ENCODE measurements around the gene TMEM107. TPM values are rescaled to one million over a fixed set of nuclear protein-coding genes. Genes with fewer than 3 reads are reported as not detected.

The TMEM107 gene
- total RNA-seq, 4 donors from 2014 or later: 12.7 to 21.7 (median 15.5) TPM

DNA sequence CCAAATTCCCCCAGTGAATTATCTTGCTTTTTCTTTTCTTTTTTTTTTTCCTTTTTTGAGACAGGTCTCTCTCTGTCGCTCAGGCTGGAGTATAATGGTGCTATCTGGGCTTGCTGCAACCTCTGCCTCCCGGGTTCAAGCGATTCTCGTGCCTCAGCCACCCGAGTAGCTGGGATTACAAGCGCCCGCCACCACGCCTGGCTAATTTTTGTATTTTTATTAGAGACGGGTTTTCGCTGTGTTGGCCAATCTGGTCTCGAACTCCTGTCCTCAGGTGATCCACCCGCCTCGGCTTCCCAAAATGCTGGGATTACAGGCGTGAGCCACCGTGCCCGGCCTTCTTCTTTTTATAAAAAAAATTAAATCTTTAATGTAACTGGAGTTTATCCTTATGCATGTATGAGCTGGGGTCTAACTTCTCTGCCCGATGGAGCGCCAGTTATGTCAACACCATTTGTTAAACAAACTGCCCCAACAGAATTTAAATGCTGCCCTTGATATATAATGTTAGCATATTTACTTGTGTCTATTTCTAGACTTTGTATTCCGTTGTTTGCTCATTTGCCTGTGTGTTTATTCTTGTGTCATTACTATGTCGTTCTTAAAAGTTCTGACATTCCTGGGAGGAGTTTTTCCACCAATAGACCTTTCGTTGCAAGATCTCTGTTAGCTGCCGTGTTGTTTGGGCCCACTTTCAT, 34.7 kb upstream of the TMEM107 start:
- intact Hi-C loops (cut with DNase I): no loop called here
- no peaks in the 10 kb centered on the region for H3K36me3 ChIP-seq
- H3K4me3 ChIP-seq: peak overlapping the region; percentile 46 to 67 (median 58)
- H3K27ac ChIP-seq: peak overlapping the region; percentile 72 to 94 (median 84)
- no peaks in the 10 kb centered on the region for H3K27me3 ChIP-seq
- no peak for TF ChIP-seq POLR2A (IDR thresholded peaks at IDR 0.05)
- TF ChIP-seq, protein P1, sequence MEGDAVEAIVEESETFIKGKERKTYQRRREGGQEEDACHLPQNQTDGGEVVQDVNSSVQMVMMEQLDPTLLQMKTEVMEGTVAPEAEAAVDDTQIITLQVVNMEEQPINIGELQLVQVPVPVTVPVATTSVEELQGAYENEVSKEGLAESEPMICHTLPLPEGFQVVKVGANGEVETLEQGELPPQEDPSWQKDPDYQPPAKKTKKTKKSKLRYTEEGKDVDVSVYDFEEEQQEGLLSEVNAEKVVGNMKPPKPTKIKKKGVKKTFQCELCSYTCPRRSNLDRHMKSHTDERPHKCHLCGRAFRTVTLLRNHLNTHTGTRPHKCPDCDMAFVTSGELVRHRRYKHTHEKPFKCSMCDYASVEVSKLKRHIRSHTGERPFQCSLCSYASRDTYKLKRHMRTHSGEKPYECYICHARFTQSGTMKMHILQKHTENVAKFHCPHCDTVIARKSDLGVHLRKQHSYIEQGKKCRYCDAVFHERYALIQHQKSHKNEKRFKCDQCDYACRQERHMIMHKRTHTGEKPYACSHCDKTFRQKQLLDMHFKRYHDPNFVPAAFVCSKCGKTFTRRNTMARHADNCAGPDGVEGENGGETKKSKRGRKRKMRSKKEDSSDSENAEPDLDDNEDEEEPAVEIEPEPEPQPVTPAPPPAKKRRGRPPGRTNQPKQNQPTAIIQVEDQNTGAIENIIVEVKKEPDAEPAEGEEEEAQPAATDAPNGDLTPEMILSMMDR (IDR thresholded peaks at IDR 0.05): no peak
- no peaks in the 10 kb centered on the region for H3K9me3 ChIP-seq
- H3K4me1 ChIP-seq: peaks cover 6 to 62% (median 7%) of the 10 kb centered on the region in 3 donors
- WGBS, 2 donors: 15 to 20% methylated on average over 16 to 22 of the region's 22 CpGs
- no peak for DNase-seq

DNA sequence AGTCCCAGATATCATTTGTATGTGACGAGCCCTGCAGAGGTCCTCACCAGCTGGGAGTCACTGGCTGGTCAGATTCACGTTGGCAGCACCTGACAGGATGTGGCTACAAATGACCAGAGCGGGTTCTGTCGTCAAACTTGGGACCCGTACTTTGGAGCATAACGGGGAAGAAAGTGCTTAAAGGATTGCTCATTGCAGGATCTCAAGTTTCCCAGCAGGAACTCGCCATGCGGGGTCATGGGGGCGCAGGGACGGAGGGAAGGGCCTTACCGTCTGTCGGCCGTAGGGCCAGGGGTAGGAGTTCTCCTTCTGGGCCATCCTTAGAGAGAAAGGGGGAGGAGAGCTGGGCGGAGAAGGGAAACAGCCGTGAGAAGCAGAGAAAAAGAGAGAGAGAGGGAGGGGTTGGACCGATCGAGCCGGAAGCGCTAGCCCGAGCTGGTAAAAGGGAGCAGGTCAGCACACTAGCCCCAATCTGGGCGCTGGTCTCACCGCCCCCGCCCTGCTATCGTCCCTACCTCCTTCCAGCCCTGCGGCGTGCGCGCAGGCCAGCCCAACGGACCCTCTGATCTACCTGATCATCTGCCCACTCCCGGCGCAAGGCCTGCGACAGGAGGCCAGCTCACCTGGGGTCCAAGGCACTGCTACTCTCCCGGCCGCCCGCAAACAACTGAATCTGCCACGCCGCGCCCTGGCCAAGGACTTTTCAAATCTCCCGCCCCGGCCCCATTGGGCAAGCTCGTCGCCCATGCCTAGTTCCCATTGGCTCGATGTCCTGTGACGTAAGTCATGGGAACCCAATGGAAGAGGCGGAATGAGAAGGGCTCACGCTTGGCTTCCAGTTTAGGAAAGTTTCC, 34.0 kb upstream of the TMEM107 start, which contains the start of gene AURKB:
Gene AURKB (minus strand): TSS at position 669 of the 854 bp plus-strand sequence. CDS start 351 bp downstream, at position 318.
- no peaks in the 10 kb centered on the region for H3K27me3 ChIP-seq
- H3K36me3 ChIP-seq: no peaks in the 10 kb centered on the region
- H3K4me3 ChIP-seq: peak within 1 kb of the TSS; percentile 46 to 67 (median 58)
- no peaks in the 10 kb centered on the region for H3K9me3 ChIP-seq
- intact Hi-C loops (cut with DNase I): no loop called here
- peaks cover 6 to 62% (median 7%) of the 10 kb centered on the region in 3 donors for H3K4me1 ChIP-seq
- DNase-seq: peak; percentile 70
- H3K27ac ChIP-seq: peak within 1 kb of the TSS; percentile 72 to 94 (median 84)
- 1% methylated on average over 37 to 40 of the region's 46 CpGs for WGBS, 2 donors
- peak in 2 of 4 donors; percentile 15 to 56 for TF ChIP-seq POLR2A (IDR thresholded peaks at IDR 0.05)
- TF ChIP-seq, protein P1 (IDR thresholded peaks at IDR 0.05): peak in 1 of 6 experiments; percentile 3

DNA sequence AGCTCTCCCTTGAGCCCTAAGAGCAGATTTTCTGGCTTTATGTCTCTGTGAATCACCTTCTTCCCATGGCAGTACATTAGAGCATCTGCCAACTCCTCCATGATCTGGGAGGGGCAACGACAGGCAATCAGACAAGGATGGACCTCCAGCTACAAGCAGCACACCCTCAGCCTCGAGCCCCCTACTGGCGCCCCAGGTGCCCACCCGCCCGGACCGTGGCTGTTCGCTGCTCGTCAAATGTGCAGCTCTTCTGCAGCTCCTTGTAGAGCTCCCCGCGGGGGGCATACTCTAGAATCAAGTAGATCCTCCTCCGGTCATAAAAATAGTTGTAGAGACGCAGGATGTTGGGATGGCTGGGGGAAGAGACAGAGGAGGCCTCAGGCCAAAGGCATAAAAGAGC, 30.4 kb upstream of the TMEM107 start:
- intact Hi-C loops (cut with DNase I): no loop called here
- Histone ChIP-seq H3K27ac (peak overlapping the region in 1 of 4 donors; percentile 10), H3K27me3 (no peaks in the 10 kb centered on the region), H3K4me3 (no peak overlapping the region), H3K9me3 (no peaks in the 10 kb centered on the region), H3K36me3 (no peaks in the 10 kb centered on the region), H3K4me1 (peaks cover 6 to 43% (median 7%) of the 10 kb centered on the region in 3 donors)
- 89 to 95% methylated on average over 3 to 6 of the region's 12 CpGs for WGBS, 2 donors
- no peak for DNase-seq
- TF ChIP-seq POLR2A (IDR thresholded peaks at IDR 0.05): no peak
- TF ChIP-seq, protein P1 (IDR thresholded peaks at IDR 0.05): no peak

DNA sequence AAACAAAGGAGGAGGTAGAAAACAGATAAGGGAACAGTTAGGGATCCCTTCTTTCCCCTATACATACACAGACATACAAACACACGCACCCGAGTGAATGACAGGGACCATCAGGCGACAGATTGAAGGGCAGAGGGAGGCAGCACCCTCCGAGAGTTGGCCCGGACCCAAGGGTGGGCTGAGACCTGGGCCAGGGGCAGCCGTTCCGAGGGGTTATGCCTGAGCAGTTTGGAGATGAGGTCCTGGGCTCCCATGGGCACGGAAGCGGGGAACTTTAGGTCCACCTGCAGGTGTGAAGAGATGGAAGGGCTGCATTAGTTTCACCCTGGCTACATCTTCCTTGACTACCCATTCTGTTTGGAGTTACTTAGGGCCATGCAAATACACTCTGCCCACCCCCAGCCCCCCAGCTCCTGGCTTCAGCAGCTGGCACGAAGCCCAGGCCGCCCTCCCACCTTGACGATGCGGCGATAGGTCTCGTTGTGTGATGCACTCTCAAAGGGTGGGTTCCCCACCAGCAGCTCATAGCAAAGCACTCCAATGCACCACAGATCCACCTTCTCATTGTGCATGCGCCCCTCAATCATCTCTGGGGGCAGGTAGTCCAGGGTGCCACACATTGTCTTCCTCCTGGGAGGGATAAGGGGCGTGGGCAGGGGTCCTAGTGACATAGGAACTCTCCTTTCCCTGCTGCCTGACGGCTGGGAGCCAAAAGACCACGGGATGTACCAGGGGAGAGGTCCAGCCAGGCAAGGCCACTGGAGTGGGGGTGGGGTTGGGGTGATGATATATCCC, 28.8 kb upstream of the TMEM107 start:
- no peak for TF ChIP-seq POLR2A (IDR thresholded peaks at IDR 0.05)
- TF ChIP-seq, protein P1 (IDR thresholded peaks at IDR 0.05): no peak
- Histone ChIP-seq H3K4me1 (peaks cover 3 to 38% (median 3%) of the 10 kb centered on the region in 3 donors), H3K4me3 (no peak overlapping the region), H3K36me3 (no peaks in the 10 kb centered on the region), H3K9me3 (no peaks in the 10 kb centered on the region), H3K27ac (no peak overlapping the region), H3K27me3 (no peaks in the 10 kb centered on the region)
- 82 to 90% methylated on average over 11 to 14 of the region's 19 CpGs for WGBS, 2 donors
- intact Hi-C loops (cut with DNase I): no loop called here
- no peak for DNase-seq

Data from esophagus squamous epithelium (tissue), 5 donors.